Tibial artery (tissue), 4 donors: Measurements from ENCODE around the gene CCDC178.

ENCODE experiments used
- DNase-seq, 2 donors: peaks; one replicate each; pipeline ENCODE4 v3.0.0-alpha.2; 2019
- H3K27ac ChIP-seq, 2 donors: fragments of 200-600 bp; sonication (generic) in 1 of 2; 1 replicate in 1 of 2; 2 replicates in 1 of 2; pipeline ENCODE4 v1.5.1; 2018 to 2019; ENCODE audit warnings: mild to moderate bottlenecking in 1 of 2
- H3K27me3 ChIP-seq, 2 donors: fragments of 200-600 bp; sonication (generic) in 1 of 2; one replicate each; pipeline versions ENCODE4 v1.5.1 to v1.6.0; 2016 to 2019
- H3K36me3 ChIP-seq, 3 donors: fragments of 200-600 bp; sonication (generic) in 2 of 3; one replicate each; pipeline ENCODE4 v1.5.1; 2016 to 2019; ENCODE audit warnings: mild to moderate bottlenecking in 2 of 3
- H3K4me1 ChIP-seq, 4 donors: fragments of 200-600 bp; sonication (generic) in 2 of 4; 1 replicate in 3 of 4; 2 replicates in 1 of 4; pipeline ENCODE4 v1.5.1; 2016 to 2019
- H3K4me3 ChIP-seq, 2 donors: fragments of 200-600 bp; sonication (generic) in 1 of 2; 1 replicate in 1 of 2; 2 replicates in 1 of 2; pipeline ENCODE4 v1.5.1; 2018 to 2019; ENCODE audit warnings: mild to moderate bottlenecking in 2 of 2
- H3K9me3 ChIP-seq, 3 donors: fragments of 200-600 bp; sonication (generic) in 1 of 3; one replicate each; pipeline ENCODE4 v1.5.1; 2016 to 2019
- intact Hi-C: fragments of 100-400 bp; cut with DNase I; formaldehyde crosslinking; loops from one replicate; pipeline ENCODE4 v1.15.0; 2023; ENCODE audit warnings: low total_unique reads
- TF ChIP-seq, protein P1 (sequence below), 2 experiments: fragments of 200-600 bp in 1 of 2; fragments of 450-650 bp in 1 of 2; IDR thresholded peaks; one replicate each; pipeline ENCODE4 v1.5.1; 2017 to 2019; ENCODE audit warnings: antibody characterized with exemption in 2 of 2, mild to moderate bottlenecking in 1 of 2, moderate library complexity in 1 of 2

Gene CCDC178

GRCh38 chr18:33210575-33211189, 229.8 kb downstream of the CCDC178 start:
- H3K9me3 ChIP-seq: no peaks in the 10 kb centered on the region
- no peaks in the 10 kb centered on the region for H3K27me3 ChIP-seq
- DNase-seq: no peak
- H3K4me3 ChIP-seq: no peak overlapping the region
- no peaks in the 10 kb centered on the region for H3K36me3 ChIP-seq
- intact Hi-C loops: no loop called here
- TF ChIP-seq, protein P1, sequence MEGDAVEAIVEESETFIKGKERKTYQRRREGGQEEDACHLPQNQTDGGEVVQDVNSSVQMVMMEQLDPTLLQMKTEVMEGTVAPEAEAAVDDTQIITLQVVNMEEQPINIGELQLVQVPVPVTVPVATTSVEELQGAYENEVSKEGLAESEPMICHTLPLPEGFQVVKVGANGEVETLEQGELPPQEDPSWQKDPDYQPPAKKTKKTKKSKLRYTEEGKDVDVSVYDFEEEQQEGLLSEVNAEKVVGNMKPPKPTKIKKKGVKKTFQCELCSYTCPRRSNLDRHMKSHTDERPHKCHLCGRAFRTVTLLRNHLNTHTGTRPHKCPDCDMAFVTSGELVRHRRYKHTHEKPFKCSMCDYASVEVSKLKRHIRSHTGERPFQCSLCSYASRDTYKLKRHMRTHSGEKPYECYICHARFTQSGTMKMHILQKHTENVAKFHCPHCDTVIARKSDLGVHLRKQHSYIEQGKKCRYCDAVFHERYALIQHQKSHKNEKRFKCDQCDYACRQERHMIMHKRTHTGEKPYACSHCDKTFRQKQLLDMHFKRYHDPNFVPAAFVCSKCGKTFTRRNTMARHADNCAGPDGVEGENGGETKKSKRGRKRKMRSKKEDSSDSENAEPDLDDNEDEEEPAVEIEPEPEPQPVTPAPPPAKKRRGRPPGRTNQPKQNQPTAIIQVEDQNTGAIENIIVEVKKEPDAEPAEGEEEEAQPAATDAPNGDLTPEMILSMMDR (IDR thresholded peaks at IDR 0.05): no peak
- H3K27ac ChIP-seq: no peak overlapping the region
- H3K4me1 ChIP-seq: no peaks in the 10 kb centered on the region

- no peaks in the 10 kb centered on the region for H3K9me3 ChIP-seq
- TF ChIP-seq, protein P1 (IDR thresholded peaks at IDR 0.05): no peak
- no peaks in the 10 kb centered on the region for H3K4me1 ChIP-seq
- H3K36me3 ChIP-seq: no peaks in the 10 kb centered on the region
- intact Hi-C loops: no loop called here
- H3K27ac ChIP-seq: no peak overlapping the region
- H3K4me3 ChIP-seq: no peak overlapping the region
- no peak for DNase-seq
- H3K27me3 ChIP-seq: no peaks in the 10 kb centered on the region
These were observed 234.7 kb downstream of the CCDC178 start for GRCh38 chr18:33205777-33206176.

- TF ChIP-seq, protein P1 (IDR thresholded peaks at IDR 0.05): no peak
- H3K27ac ChIP-seq: no peak overlapping the region
- H3K4me1 ChIP-seq: no peaks in the 10 kb centered on the region
- intact Hi-C loops: no loop called here
- no peak overlapping the region for H3K4me3 ChIP-seq
- DNase-seq: no peak
- no peaks in the 10 kb centered on the region for H3K27me3 ChIP-seq
- no peaks in the 10 kb centered on the region for H3K9me3 ChIP-seq
- no peaks in the 10 kb centered on the region for H3K36me3 ChIP-seq
These were observed 239.0 kb downstream of the CCDC178 start for GRCh38 chr18:33201509-33201926.

- TF ChIP-seq, protein P1 (IDR thresholded peaks at IDR 0.05): no peak
- intact Hi-C loops: no loop called here
- no peak for DNase-seq
These were observed 244.7 kb downstream of the CCDC178 start for GRCh38 chr18:33195795-33196194.

GRCh38 chr18:33194793-33195192, 245.7 kb downstream of the CCDC178 start:
- DNase-seq: no peak
- Histone ChIP-seq H3K27ac (no peak overlapping the region), H3K27me3 (no peaks in the 10 kb centered on the region), H3K36me3 (no peaks in the 10 kb centered on the region), H3K4me3 (no peak overlapping the region), H3K4me1 (no peaks in the 10 kb centered on the region), H3K9me3 (no peaks in the 10 kb centered on the region)
- intact Hi-C loops: no loop called here
- TF ChIP-seq, protein P1 (IDR thresholded peaks at IDR 0.05): no peak

More at GRCh38 chr18:33195795-33196194, 244.7 kb downstream of the CCDC178 start:
- no peaks in the 10 kb centered on the region for H3K36me3 ChIP-seq
- no peaks in the 10 kb centered on the region for H3K9me3 ChIP-seq
- H3K4me1 ChIP-seq: no peaks in the 10 kb centered on the region
- H3K27me3 ChIP-seq: no peaks in the 10 kb centered on the region
- no peak overlapping the region for H3K4me3 ChIP-seq
- no peak overlapping the region for H3K27ac ChIP-seq

DNA sequence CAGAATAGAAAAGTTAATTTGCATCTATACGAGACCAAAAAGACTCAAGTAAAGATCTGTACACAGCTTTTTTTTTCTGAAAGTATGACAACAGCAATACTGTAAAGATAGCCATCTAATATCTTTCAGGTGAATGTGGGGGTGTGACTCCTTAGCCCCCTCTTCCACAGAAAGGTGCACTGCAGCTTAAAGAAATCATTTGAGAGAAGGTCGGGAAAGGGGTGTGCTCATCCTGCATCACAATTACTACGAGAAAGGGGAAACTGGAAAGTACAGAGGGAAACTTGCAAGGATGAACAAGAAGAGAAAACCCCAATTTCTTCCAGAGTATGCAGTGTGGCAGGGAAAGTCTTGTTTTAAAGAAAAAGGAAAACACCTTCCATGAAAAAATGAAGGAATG, 255.6 kb downstream of the CCDC178 start:
- Histone ChIP-seq H3K27ac (no peak overlapping the region), H3K36me3 (no peaks in the 10 kb centered on the region), H3K9me3 (no peaks in the 10 kb centered on the region), H3K27me3 (no peaks in the 10 kb centered on the region), H3K4me1 (no peaks in the 10 kb centered on the region), H3K4me3 (no peak overlapping the region)
- TF ChIP-seq, protein P1 (IDR thresholded peaks at IDR 0.05): no peak
- intact Hi-C loops: no loop called here
- no peak for DNase-seq
